GM21447 (cell line): ENCODE results near the gene DNAH11.
"Not testable (repeated sequence)": the region's sequence is repeated elsewhere in the genome, so short reads cannot be mapped to it uniquely, and the experiment has no call there.

Source experiments
- ATAC-seq: cut with Tn5 transposase; IDR thresholded peaks from one replicate; pipeline ENCODE4 v1.9.1; 2021; ENCODE audit not compliant: unreplicated experiment

The DNAH11 gene

GRCh38 chr7:21771266-21771665 lies 228.4 kb downstream of the DNAH11 start:
- ATAC-seq = no peak

- ATAC-seq = no peak
Observed at GRCh38 chr7:21771906-21772610, 229.2 kb downstream of the DNAH11 start.

GRCh38 chr7:21773326-21773725 lies 230.5 kb downstream of the DNAH11 start:
- ATAC-seq = no peak

GRCh38 chr7:21777921-21778320 lies 235.1 kb downstream of the DNAH11 start:
- ATAC-seq = no peak

GRCh38 chr7:21778953-21779352 lies 236.1 kb downstream of the DNAH11 start:
- ATAC-seq = no peak

GRCh38 chr7:21782996-21783395 lies 240.2 kb downstream of the DNAH11 start:
- ATAC-seq = no peak

GRCh38 chr7:21784989-21785388 lies 242.2 kb downstream of the DNAH11 start:
- no peak for ATAC-seq

GRCh38 chr7:21805791-21806190 lies 263.0 kb downstream of the DNAH11 start:
- no peak for ATAC-seq

- no peak for ATAC-seq
Observed at GRCh38 chr7:21806388-21806787, 263.5 kb downstream of the DNAH11 start.

- ATAC-seq = no peak
Observed at GRCh38 chr7:21819048-21819447, 276.2 kb downstream of the DNAH11 start.

GRCh38 chr7:21828841-21829240 lies 286.0 kb downstream of the DNAH11 start:
- no peak for ATAC-seq

- ATAC-seq = no peak
Observed at GRCh38 chr7:21829731-21830130, 286.9 kb downstream of the DNAH11 start.

- ATAC-seq = no peak
Observed at GRCh38 chr7:21844742-21845141, 301.9 kb downstream of the DNAH11 start.

- ATAC-seq = no peak
Observed at GRCh38 chr7:21850531-21851285, 307.9 kb downstream of the DNAH11 start.

GRCh38 chr7:21851559-21851967 lies 308.7 kb downstream of the DNAH11 start:
- ATAC-seq = no peak

GRCh38 chr7:21865631-21866204 lies 322.9 kb downstream of the DNAH11 start:
- not testable (repeated sequence) for ATAC-seq

- ATAC-seq = no peak
Observed at GRCh38 chr7:21866731-21867130, 323.9 kb downstream of the DNAH11 start.

- ATAC-seq = no peak
Observed at GRCh38 chr7:21867226-21867625, 324.4 kb downstream of the DNAH11 start.

GRCh38 chr7:21867816-21868575 lies 325.2 kb downstream of the DNAH11 start:
- ATAC-seq = no peak

GRCh38 chr7:21868576-21868850 lies 325.7 kb downstream of the DNAH11 start:
- ATAC-seq = no peak

GRCh38 chr7:21869785-21870402 lies 327.1 kb downstream of the DNAH11 start:
- ATAC-seq = no peak
